DMS 273 (cell line): ENCODE results near the gene REV3L.
A peak's percentile ranks its signal among the peaks of the same experiment; 100 is the strongest.
"Not testable (repeated sequence)": the region's sequence is repeated elsewhere in the genome, so short reads cannot be mapped to it uniquely, and the experiment has no call there.

Experiments used
- DNase-seq: peaks from one replicate; lab custom pipeline; 2025; ENCODE audit not compliant: unreplicated experiment; lab: John Stamatoyannopoulos, UW

Gene REV3L, protein sequence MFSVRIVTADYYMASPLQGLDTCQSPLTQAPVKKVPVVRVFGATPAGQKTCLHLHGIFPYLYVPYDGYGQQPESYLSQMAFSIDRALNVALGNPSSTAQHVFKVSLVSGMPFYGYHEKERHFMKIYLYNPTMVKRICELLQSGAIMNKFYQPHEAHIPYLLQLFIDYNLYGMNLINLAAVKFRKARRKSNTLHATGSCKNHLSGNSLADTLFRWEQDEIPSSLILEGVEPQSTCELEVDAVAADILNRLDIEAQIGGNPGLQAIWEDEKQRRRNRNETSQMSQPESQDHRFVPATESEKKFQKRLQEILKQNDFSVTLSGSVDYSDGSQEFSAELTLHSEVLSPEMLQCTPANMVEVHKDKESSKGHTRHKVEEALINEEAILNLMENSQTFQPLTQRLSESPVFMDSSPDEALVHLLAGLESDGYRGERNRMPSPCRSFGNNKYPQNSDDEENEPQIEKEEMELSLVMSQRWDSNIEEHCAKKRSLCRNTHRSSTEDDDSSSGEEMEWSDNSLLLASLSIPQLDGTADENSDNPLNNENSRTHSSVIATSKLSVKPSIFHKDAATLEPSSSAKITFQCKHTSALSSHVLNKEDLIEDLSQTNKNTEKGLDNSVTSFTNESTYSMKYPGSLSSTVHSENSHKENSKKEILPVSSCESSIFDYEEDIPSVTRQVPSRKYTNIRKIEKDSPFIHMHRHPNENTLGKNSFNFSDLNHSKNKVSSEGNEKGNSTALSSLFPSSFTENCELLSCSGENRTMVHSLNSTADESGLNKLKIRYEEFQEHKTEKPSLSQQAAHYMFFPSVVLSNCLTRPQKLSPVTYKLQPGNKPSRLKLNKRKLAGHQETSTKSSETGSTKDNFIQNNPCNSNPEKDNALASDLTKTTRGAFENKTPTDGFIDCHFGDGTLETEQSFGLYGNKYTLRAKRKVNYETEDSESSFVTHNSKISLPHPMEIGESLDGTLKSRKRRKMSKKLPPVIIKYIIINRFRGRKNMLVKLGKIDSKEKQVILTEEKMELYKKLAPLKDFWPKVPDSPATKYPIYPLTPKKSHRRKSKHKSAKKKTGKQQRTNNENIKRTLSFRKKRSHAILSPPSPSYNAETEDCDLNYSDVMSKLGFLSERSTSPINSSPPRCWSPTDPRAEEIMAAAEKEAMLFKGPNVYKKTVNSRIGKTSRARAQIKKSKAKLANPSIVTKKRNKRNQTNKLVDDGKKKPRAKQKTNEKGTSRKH (N-terminal part only)

DNA sequence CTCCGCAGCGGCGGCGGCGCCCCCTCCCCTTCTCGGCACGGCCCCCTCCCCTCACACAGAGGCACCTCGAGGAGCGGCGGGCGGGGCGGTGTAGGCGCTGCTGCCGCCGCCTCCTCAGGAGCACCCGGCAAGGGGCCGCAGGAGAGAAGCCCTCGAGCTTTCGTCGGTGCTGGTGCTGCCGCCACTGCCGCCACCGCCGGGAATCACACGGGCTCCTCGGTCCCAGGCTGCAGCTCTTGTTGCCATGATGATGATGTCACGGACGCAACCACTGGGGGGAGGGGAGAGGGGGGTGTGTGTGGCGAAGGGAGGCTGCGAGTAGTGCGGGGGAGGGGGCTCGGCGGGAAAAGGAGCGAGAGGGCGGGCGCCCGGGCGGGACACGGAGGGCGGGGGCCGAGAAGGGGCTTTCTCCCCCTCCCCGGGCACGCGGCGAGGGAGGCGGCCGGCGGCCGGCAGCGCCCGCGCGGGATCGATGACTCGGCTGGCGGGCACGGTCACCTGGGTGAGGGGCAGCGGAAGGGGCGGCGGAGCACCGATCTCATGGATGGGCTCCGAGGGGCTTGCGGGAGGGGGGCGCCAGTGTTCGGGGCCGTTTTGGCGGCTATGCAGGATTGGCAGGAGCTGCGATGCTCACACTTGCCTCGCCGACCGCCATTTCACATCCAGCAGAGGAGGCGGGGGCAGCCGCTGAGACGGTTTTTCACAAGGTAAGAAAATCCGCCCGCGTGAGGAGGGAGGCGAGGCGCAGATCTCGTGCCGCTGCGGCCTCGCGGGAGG lies at the start of gene REV3L:
REV3L (minus strand) TSS at position 260 of the 777 bp plus-strand sequence. CDS start 330 bp downstream, outside the sequence.
- peak; percentile 98 for DNase-seq

DNA sequence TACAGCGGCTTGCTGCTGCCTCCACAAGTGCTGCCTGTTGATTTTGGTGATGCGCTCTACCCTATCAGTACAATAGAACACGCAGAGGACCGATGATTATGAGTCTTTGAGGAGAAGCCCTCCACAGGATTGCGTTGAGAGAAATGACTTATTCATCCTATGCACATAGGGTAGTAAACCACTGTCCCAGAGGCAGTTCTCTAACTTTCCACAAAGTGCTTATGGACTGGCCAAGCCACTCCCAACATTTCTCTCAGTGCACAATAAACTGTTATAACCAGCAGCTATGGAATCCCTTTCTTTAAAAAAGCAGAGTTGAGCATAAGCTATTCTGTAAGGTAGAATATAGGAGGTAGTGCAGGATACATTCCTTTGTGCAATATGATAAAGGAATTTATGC lies 48.2 kb upstream of the REV3L start:
- no peak for DNase-seq

DNA sequence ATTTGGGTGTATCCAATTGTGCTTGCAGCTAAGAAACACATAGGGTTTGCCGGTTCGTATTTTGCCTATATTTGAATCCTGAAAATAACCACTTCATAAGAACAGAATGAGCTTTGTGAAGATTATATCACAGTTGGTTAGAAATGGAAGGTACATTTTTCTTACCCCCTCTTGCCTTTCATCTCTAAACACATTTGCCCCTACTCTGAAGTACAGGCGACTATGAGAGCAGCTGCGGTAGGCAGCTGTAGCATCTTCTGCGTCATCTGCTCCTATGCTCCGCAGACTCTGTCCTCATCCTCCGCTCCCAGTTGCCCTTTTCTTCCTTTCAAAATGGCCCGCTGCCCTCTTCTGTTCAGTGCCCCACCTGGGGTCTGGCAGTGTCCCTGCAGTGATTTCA lies 47.6 kb upstream of the REV3L start:
- DNase-seq = peak; percentile 32

DNA sequence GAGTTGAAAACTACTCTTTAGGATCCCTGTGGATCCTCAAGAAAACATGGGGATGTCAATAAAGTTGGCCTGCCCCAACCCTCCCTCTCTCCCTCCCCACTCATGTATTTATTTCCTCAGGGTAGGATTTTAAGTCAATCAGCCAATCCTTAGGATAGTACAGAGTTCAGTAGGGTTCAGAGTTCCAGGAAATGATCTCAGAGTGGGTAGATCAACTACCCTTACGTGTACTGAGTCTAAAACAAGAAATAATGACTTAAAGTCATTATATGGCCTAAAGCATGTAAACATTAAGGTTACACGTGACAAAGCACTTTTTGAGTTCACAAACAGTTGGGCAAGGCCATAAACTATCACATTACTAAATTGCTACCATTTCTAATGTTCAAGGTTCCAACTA lies 47.2 kb upstream of the REV3L start:
- DNase-seq = no peak

DNA sequence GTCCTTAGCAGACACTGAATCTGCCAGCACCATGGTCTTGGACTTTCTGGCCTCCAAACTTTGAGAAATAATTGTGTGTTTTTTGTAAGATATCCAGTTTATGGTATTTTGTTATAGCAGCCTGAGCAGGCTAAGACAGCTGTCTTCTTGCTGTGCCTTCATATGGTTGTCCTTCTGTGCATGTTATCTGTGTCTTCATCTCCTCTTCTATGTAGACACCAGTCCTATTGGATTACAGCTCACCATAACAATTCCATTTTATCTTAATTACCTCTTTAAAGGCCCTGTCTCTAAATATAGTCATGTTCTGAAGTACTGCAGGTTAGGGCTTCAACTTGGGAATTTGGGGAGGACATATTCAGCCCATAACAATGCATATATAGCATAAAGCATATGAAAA lies 44.3 kb upstream of the REV3L start:
- no peak for DNase-seq

DNA sequence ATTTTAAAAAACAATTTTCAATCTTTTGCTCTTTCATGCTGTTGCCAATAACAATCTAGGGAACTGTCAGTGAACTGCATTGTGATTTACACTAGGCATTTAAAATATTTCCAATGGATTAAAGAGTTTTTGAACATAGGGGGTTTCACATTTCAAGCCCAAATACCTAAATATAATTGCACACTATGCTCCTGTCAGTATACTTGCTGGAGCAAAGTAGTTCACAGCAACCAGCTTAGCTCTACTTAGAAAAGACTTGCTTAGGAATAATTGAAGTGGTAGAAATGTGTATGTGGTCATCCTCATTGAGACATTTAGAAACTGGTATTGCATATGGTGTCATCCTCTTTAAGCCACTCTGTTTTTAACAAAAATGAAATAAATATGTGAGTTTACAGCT lies 41.7 kb upstream of the REV3L start:
- DNase-seq = no peak

DNA sequence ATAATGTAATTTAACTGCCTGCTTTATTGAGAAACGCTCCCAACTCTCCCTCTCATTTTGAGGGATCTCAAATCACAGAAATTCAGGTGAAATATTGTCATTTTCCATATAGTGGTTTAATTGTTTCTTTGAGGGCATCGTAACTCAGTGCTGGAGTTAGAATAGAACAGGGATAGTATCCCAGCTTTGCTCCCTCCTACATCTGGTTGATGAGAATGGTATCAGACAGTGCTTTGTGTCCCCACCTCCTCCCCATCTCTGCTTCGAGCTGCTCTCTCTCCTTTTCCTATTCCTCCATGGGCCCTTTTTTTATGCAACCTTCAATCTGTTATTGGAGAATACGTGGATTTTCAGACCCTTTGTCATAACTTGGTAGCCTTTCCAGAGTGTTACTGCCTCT lies 41.2 kb upstream of the REV3L start:
- no peak for DNase-seq

DNA sequence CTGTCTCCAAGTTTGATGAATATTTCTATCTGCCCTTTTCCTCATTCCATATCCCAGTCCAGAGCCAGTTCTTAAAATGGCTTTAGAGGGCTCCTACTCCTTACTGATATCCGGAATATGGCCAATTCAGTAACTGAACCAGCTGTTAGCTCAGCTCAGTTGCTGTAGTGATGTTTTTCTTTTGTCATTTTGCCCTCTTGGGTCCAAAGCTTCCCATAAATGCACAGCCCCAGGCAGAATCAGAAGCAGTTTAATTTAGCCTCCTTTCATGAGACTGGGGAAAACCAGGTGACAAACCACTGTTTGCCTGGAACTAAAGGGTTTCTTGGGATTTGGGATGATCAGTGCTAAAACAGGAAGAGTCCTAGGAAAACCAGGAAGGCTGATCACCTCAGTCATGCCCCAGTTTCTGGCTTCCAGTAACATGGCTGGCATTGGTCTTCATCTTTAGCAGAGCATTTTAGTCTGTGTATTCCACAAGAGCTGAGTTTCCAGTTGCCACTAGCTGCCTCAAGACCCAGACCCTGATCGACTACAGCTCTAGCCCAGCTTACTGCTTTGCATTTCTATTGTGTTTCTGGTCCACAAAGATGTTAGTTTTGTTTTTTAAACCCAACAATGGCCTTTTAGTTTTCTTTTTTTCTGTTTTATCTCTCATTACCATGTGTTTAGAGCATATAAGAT lies 40.6 kb upstream of the REV3L start:
- no peak for DNase-seq

DNA sequence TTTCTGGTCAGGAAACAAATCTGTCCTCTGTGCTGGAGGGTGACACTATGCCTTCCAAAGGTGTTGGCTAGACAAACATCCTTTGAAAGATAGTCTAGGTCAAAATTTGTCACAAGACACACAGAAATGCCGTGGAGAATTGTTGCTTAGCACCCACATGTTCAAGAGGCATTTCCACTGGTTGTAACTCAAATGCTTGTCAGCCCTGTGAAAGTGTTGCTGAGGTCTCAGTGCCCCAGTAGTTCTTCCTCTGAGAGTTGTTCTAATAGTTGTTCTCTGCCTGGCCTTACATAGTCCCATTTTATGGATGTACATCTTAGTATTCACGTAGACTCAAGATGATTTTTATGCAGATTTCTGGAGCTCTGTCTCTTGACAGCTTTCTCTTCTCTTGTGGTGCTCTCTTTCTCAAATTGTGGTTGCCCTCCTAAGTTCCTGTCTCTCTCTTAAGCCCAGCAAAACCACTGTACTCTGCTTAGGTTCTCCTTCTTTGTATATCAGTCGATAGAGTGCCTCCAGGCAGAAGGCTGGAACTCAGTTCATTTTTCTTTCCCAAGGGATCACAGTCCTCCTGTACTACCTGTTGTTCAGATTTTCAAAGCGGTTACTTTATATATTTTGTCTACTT lies 39.5 kb upstream of the REV3L start:
- no peak for DNase-seq

DNA sequence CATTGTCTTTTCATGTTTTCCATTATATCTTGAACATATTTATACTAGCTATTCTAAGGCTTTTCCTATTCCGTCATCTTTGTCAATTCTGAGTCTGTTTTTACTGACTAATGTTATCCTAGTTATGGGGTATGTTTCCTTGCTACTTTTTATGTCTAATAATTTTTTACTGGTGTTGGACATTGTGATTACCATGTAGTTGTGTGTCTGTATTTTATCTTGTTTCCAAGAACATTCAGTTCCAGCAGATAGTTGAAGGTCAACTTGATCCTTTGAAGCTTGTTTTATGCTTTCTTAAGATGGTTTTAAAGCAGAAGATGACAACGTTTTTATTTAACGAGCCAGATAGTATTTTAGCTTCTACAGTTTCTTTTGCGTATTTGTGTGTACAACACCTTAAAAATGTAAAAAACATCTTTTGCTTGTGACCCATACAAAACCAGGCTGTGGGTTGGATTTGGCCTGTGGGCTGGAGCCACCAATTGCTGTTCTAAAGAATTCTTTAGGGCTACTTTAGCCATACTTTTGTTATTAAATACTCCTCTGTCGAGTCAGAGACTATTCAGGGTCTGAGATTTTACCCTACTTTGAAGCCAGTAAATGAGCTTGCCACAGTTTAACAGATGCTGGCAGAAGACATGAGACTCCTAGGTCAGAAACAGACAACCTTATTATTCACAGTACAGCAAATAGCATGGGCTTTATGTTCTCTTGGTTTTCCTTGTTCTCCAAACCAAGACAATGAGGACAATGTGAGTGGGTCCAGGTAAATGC lies 38.7 kb upstream of the REV3L start:
- DNase-seq = no peak

DNA sequence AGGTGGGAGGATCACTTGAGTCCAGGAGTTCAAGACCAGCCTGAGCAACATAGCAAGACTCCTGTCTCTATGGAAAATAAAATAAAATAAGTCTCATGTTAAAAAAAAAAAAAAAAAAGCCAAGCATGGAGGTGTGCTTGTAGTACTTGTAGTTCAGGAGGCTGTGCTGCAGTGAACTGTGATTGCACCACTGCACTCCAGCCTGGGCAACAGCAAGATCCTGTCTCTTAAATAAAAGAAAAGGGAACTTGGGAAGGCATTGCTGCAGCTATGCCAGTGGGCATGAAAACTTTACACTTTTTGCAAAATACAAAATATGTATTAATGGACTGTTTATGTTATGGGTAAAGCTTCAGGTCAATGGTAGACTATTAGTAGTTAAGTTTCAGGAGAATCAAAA lies 37.5 kb upstream of the REV3L start:
- no peak for DNase-seq

DNA sequence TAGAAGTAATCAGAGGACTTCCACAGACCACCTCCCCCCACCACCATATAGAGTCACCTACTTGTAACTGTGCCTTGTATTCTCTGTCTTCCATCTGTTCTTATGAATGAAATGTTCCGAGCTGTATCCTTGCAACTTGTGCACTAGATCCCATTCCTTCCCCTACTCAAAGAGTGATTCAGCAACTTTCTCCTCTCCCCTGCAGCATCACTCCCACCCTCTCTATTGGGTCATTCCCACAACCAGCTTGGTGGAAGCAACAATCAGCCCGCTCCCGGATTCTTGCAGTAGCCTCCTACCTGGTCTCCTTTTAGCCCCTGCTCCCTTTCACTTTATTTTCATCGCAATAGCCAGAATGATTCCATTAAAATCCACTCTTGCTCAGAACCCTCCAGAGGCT lies 34.9 kb upstream of the REV3L start:
- DNase-seq = peak; percentile 36

DNA sequence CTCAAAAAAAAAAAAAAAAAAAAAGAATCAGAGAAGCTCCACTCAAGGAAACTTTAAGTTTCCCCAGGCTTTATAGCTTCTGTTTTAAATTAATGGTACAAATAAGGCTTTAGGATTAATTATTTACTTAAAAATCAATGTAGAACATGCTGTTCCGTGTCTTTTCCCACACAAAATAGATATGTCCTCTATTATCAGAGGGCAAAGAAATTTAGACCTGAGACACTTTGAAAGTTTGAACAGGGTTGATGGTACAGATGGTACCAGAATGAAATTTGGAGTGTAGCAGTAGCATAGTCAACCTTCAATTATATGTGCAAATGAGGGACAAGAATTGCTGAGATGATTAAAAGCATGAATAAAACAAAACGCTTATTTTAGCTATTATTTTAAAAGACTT lies 32.2 kb upstream of the REV3L start:
- no peak for DNase-seq

DNA sequence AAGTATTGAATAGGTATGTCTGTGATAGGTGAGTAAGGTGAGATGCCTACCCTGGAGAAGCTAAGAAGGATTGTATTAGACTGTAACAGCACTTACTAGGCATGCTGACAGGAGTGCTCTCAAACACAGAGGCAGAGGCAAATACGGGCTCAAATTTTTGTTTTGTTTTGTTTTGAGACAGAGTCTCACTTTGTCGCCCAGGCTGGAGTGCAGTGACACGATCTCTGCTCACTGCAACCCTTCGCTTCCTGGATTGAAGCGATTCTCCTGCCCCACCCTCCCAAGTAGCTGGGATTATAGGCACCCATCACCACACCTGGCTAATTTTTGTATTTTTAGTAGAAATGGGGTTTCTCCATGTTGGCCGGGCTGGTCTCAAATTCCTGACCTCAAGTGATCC lies 31.5 kb upstream of the REV3L start:
- not testable (repeated sequence) for DNase-seq

DNA sequence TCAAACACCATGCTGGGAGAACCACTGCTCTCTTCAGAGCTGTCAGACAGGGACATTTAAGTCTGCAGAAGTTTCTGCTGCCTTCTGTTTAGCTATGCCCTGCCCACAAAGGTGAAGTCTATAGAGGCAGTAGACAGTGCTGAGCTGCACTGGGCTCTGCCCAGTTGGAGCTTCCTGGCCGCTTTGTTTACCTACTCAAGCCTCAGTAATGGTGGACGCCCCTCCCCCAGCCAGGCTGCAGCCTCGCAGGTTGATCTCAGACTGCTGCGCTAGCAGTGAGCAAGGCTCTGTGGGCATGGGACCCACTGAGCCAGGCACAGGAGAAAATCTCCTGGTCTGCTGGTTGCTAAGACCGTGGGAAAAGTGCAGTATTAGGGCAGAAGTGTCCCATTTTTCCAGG lies 24.2 kb upstream of the REV3L start:
- not testable (repeated sequence) for DNase-seq

DNA sequence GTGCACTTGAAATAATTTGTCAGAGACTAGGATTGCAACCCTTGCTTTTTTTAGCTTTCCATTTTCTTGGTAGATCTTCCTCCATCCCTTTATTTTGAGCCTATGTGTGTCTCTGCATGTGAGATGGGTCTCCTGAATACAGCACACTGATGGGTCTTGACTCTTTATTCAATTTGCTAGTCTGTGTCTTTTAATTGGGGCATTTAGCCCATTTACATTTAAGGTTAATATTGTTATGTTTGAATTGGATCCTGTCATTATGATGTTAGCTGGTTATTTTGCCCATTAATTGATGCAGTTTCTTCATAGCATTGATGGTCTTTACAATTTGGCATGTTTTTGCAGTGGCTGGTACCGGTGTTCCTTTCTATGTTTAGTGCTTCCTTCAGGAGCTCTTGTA lies 22.5 kb upstream of the REV3L start:
- not testable (repeated sequence) for DNase-seq

DNA sequence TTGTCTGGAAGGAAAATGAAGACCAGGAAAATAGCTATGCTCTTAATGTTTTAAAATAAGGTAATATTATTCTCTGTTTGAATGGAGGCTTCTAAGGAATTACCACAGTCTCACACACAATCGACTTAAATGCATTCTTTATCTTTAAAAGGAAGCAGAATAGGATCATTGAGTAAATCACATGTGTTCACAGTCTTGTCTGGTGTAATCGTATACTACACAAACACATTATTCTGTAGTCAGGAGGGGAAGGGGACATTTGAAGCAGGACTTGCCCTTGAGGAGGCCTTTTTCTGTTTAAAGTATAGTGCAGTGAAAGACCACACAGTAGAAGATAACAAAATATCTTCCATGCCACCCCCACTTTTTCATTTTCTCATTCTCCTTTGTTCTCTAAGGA lies 20.6 kb upstream of the REV3L start:
- DNase-seq = peak; percentile 47

DNA sequence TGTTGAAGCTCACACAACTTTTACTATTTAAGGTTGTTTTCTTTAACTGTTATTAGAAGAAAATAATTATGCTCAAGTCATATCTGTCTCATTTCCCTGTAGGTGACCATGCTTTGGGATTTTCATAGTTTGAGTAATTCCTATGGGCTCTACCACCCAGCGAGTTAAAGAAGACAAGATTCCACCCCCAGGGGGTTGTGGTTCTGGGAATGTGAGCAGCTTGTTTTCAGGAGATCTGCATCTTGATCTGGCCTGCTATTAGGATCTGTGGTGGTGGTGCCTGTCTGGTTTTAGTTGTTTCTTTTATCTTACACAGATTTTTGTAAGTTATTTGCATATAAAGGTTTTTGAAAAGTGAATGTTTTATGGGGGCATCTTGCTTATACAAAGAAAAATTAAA lies 20.2 kb upstream of the REV3L start:
- DNase-seq = peak; percentile 58

DNA sequence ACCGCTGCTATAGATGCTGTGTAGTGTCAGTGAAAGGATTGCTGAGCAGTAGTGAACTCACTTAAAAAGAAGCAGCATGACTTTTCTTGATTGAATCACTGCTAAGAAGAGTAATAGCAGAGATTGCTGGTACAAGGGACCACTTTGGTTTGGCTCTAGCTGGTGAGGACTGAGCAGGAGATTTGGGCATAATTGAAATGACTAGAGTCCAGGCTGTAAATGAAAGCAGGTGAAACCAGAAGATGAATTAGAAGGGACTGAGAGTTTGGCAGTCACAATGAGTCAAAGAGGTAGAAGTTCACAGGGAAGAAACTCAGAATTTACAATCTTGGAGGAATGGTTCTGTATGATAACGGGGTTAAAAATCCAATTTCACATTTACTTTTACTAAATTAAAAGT lies 19.1 kb upstream of the REV3L start:
- no peak for DNase-seq
